ENCODE measurements around the gene KRT82.

KRT82 gene

GRCh38 chr12:52418576-52419110 lies 12.5 kb upstream of the KRT82 start:
- no peak overlapping the region for H3K4me3 ChIP-seq (ENCODE audit: low read depth, low read length)
- no peak for DNase-seq (ENCODE audit: low read depth)
- no peak for TF ChIP-seq CTCF (IDR thresholded peaks at IDR 0.05; ENCODE audit: control insufficient read depth, extremely low read depth, insufficient read depth)

- TF ChIP-seq CTCF (IDR thresholded peaks at IDR 0.05; ENCODE audit: control insufficient read depth, extremely low read depth, insufficient read depth) = no peak
- DNase-seq (ENCODE audit: low read depth) = no peak
- H3K4me3 ChIP-seq (ENCODE audit: low read depth, low read length) = no peak overlapping the region
These were observed 11.6 kb upstream of the KRT82 start for GRCh38 chr12:52417740-52418139.

- DNase-seq (ENCODE audit: low read depth) = no peak
- TF ChIP-seq CTCF (IDR thresholded peaks at IDR 0.05; ENCODE audit: control insufficient read depth, extremely low read depth, insufficient read depth) = no peak
- H3K4me3 ChIP-seq (ENCODE audit: low read depth, low read length) = no peak overlapping the region
These were observed 10.7 kb upstream of the KRT82 start for GRCh38 chr12:52416795-52417194.

GRCh38 chr12:52415870-52416750 lies 10.0 kb upstream of the KRT82 start:
- no peak for DNase-seq (ENCODE audit: low read depth)
- no peak for TF ChIP-seq CTCF (IDR thresholded peaks at IDR 0.05; ENCODE audit: control insufficient read depth, extremely low read depth, insufficient read depth)
- no peak overlapping the region for H3K4me3 ChIP-seq (ENCODE audit: low read depth, low read length)

GRCh38 chr12:52414936-52415335 lies 8.8 kb upstream of the KRT82 start:
- no peak for TF ChIP-seq CTCF (IDR thresholded peaks at IDR 0.05; ENCODE audit: control insufficient read depth, extremely low read depth, insufficient read depth)
- no peak for DNase-seq (ENCODE audit: low read depth)
- H3K4me3 ChIP-seq (ENCODE audit: low read depth, low read length) = no peak overlapping the region

- no peak for DNase-seq (ENCODE audit: low read depth)
- H3K4me3 ChIP-seq (ENCODE audit: low read depth, low read length) = no peak overlapping the region
- TF ChIP-seq CTCF (IDR thresholded peaks at IDR 0.05; ENCODE audit: control insufficient read depth, extremely low read depth, insufficient read depth) = 0 out of 2 replicates have a peak, but pooled peaks have one; percentile 2
These were observed 7.7 kb upstream of the KRT82 start for GRCh38 chr12:52413782-52414345.

Measured in LNCaP clone FGC (cell line).